GM12878 (cell line): ENCODE results near the gene BCKDHA. TPM values are rescaled to one million over a fixed set of nuclear protein-coding genes. Genes with fewer than 3 reads are reported as not detected.

ENCODE experiments used
- ATAC-seq: fragments of 200-7000 bp; cut with Tn5 transposase; 3 replicates; pipeline ENCODE4 v1.9.1; 2020; ENCODE audit warnings: mild to moderate bottlenecking, moderate library complexity
- BruUV-seq: library from RNA; stranded (reverse); fragments of 400-500 nt; replicated peaks from 2 replicates; lab custom pipeline; 2021; lab: Mats Ljungman, UMichigan
- CTCF ChIA-PET: fragments of 300-600 bp; sonication (Branson Sonifier 250); formaldehyde crosslinking; extraction: SDS; loops from one replicate; lab custom pipeline; 2021; ENCODE audit warnings: inconsistent platforms; lab: Yijun Ruan, JAX
- POLR2A ChIA-PET: fragments of 350-600 bp; formaldehyde crosslinking; extraction: SDS; loops from one replicate; lab custom pipeline; 2021; ENCODE audit warnings: inconsistent platforms; lab: Charles Lee
- RAD21 ChIA-PET: fragments of 300-600 bp; sonication (Branson Sonifier 250); formaldehyde crosslinking; loops from one replicate; lab custom pipeline; 2023; ENCODE audit warnings: antibody characterized with exemption; ENCODE audit not compliant: unreplicated experiment; lab: Charles Lee
- SMC1A ChIA-PET: fragments of 300-600 bp; sonication (Branson Sonifier 250); formaldehyde crosslinking; loops from one replicate; lab custom pipeline; 2023; ENCODE audit not compliant: unreplicated experiment, uncharacterized antibody; lab: Charles Lee
- DNase-seq: peaks from one replicate; pipeline ENCODE4 v3.0.0-alpha.2; 2011; ENCODE audit warnings: low read depth, low spot score
- FAIRE-seq: peaks from 3 replicates; lab custom pipeline; 2011; peaks lifted over from hg19 to GRCh38; lab: Jason Lieb, UNC
- H2AFZ ChIP-seq: 2 replicates; pipeline ENCODE4 v1.6.0; 2011; ENCODE audit warnings: low read depth, low read length, control low read depth; ENCODE audit not compliant: control insufficient read depth
- H3K27ac ChIP-seq: 2 replicates; pipeline ENCODE4 v1.5.1; 2011; ENCODE audit warnings: control low read depth; ENCODE audit not compliant: control insufficient read depth, insufficient read depth
- H3K27me3 ChIP-seq, 2 experiments: replicated peaks in 1 of 2; 2 replicates each; pipeline versions ENCODE4 v1.6.0 to v1.6.1; 2011; ENCODE audit warnings: low read length in 1 of 2; ENCODE audit not compliant: control insufficient read depth in 2 of 2, insufficient read depth in 2 of 2
- H3K36me3 ChIP-seq, 2 experiments: 2 replicates each; pipeline ENCODE4 v1.5.1; 2011; ENCODE audit warnings: low read length in 1 of 2; ENCODE audit not compliant: control insufficient read depth in 2 of 2, insufficient read depth in 2 of 2
- H3K4me1 ChIP-seq: 2 replicates; pipeline ENCODE4 v1.6.1; 2011; ENCODE audit warnings: mild to moderate bottlenecking, low read length, moderate library complexity, mixed read lengths; ENCODE audit not compliant: control insufficient read depth, insufficient read depth
- H3K4me2 ChIP-seq: 2 replicates; pipeline ENCODE4 v1.6.0; 2011; ENCODE audit warnings: control low read depth; ENCODE audit not compliant: control insufficient read depth, insufficient read depth
- H3K4me3 ChIP-seq: fragments of 200-600 bp; sonication (generic); 2 replicates; pipeline ENCODE4 v1.5.1; 2016
- H3K79me2 ChIP-seq: 2 replicates; pipeline ENCODE4 v1.6.0; 2011; ENCODE audit warnings: low read length; ENCODE audit not compliant: control insufficient read depth, insufficient read depth
- H3K9ac ChIP-seq: 2 replicates; pipeline ENCODE4 v1.8.0; 2011; ENCODE audit warnings: low read length, control low read depth, mixed read lengths; ENCODE audit not compliant: control insufficient read depth, insufficient read depth
- H3K9me3 ChIP-seq: replicated peaks from 3 replicates; pipeline ENCODE4 v1.5.1; 2011; ENCODE audit warnings: mild to moderate bottlenecking, low read length; ENCODE audit not compliant: control insufficient read depth, insufficient read depth
- H4K20me1 ChIP-seq: 2 replicates; pipeline ENCODE4 v1.6.0; 2011; ENCODE audit not compliant: control insufficient read depth, insufficient read depth
- MAX ChIP-seq: IDR thresholded peaks from 2 replicates; pipeline ENCODE4 v1.6.1; 2012; ENCODE audit warnings: low read depth, low read length, improper control_type of control experiment
- NR2C2 ChIP-seq: IDR thresholded peaks from 2 replicates; pipeline ENCODE4 v1.6.1; 2011; ENCODE audit warnings: borderline replicate concordance, low read depth; ENCODE audit not compliant: control insufficient read depth, insufficient read length
- NRF1 ChIP-seq: conservative IDR thresholded peaks from 2 replicates; pipeline ENCODE4 v1.6.1; 2011; ENCODE audit warnings: mild to moderate bottlenecking, low read depth, low read length, improper control_type of control experiment
- PBX3 ChIP-seq: IDR thresholded peaks from 2 replicates; pipeline ENCODE4 v1.6.1; 2011; ENCODE audit warnings: mild to moderate bottlenecking, low read depth, low read length, moderate library complexity; ENCODE audit not compliant: insufficient replicate concordance
- RELA ChIP-seq: fragments of 450-650 bp; IDR thresholded peaks from 2 replicates; pipeline ENCODE4 v1.8.0; 2014; ENCODE audit warnings: borderline replicate concordance; ENCODE audit not compliant: partially characterized antibody
- RELB ChIP-seq: fragments of 450-650 bp; IDR thresholded peaks from 2 replicates; pipeline ENCODE4 v1.6.1; 2017; ENCODE audit warnings: low read depth, mild to moderate bottlenecking, moderate library complexity
- SMC3 ChIP-seq: IDR thresholded peaks from 2 replicates; pipeline ENCODE4 v1.6.1; 2011; ENCODE audit warnings: low read length, improper control_type of control experiment, borderline replicate concordance
- SUPT20H ChIP-seq: IDR thresholded peaks from 2 replicates; pipeline ENCODE4 v1.6.1; 2011; ENCODE audit warnings: low read depth, mild to moderate bottlenecking, low read length, moderate library complexity, borderline replicate concordance; ENCODE audit not compliant: control insufficient read depth
- SUZ12 ChIP-seq: fragments of 200-600 bp; sonication (generic); IDR thresholded peaks from one replicate; pipeline ENCODE4 v1.6.1; 2018; ENCODE audit warnings: antibody characterized with exemption, mild to moderate bottlenecking; ENCODE audit not compliant: unreplicated experiment
- TCF12 ChIP-seq: IDR thresholded peaks from 2 replicates; pipeline ENCODE4 v1.6.1; 2011; ENCODE audit warnings: low read depth, mild to moderate bottlenecking, low read length
- ZBED1 ChIP-seq: IDR thresholded peaks from 2 replicates; pipeline ENCODE4 v1.6.1; 2016; ENCODE audit warnings: borderline replicate concordance
- ZNF384 ChIP-seq: IDR thresholded peaks from 2 replicates; pipeline ENCODE4 v1.6.1; 2012; ENCODE audit warnings: low read depth, mild to moderate bottlenecking, low read length, improper control_type of control experiment, borderline replicate concordance
- ZNF687 ChIP-seq: fragments of 450-650 bp; IDR thresholded peaks from 2 replicates; pipeline ENCODE4 v1.6.1; 2017; ENCODE audit warnings: mild to moderate bottlenecking, moderate library complexity
- WGBS: methylation state at CpG from one replicate; pipeline ENCODE4 v1.1.6; 2016; ENCODE audit warnings: low lambda C conversion rate; ENCODE audit not compliant: insufficient replicate concordance, insufficient coverage; ENCODE audit errors: missing lambda C conversion rate; 5-methylcytosine and 5-hydroxymethylcytosine counted together
- in situ Hi-C: fragments of 300-500 bp; cut with MboI; formaldehyde crosslinking; loops from 9 replicates; pipeline ENCODE4 v1.14.3; 2018; ENCODE audit warnings: mixed read lengths
- intact Hi-C: fragments of 100-400 bp; cut with micrococcal nuclease; formaldehyde crosslinking; loops from one replicate; pipeline ENCODE4 v1.14.2; 2022; ENCODE audit not compliant: unreplicated experiment
- polyA plus RNA-seq, 11 experiments: library from polyadenylated mRNA; depleted of rRNA in 4 of 11; unstranded in 6 of 11; stranded (reverse) in 5 of 11; fragments of >200 nt; fragmentation: Nextera tagmentation in 4 of 11; fragmentation: Illumina TruSeq in 1 of 11; extraction: Ambion mirVana in 4 of 11; extraction: Trizol in 1 of 11; gene quantifications; 1 replicate in 1 of 11; 2 replicates in 10 of 11; pipeline versions ENCODE4 v1.2.1 to v1.2.3, GENCODE V29; 2011 to 2016; ENCODE audit warnings: inconsistent platforms in 2 of 11, missing spikeins in 2 of 11, low read depth in 1 of 11
- total RNA-seq, 4 experiments: library from RNA; depleted of rRNA in 3 of 4; stranded (reverse); fragments of >200 nt in 3 of 4; fragmentation: Illumina TruSeq in 1 of 4; extraction: Trizol in 1 of 4; gene quantifications; 2 replicates each; pipeline versions ENCODE4 v1.2.1 to v1.2.3, GENCODE V29; 2013 to 2021

BCKDHA gene
- total and polyA plus RNA-seq, 10 of the 15 experiments (the other 5 are each of a cell fraction or from before 2014, with no cell fraction given), result 9.9 to 107 (median 46.4) TPM

- Histone ChIP-seq H4K20me1 (no peaks in the 10 kb centered on the region), H3K27me3 (no peaks in the 10 kb centered on the region), H3K9me3 (no peaks in the 10 kb centered on the region), H3K4me1 (peaks cover 18% of the 10 kb centered on the region), H3K4me2 (no peak overlapping the region), H3K36me3 (peaks cover 0 to 4% of the 10 kb centered on the region in 2 experiments; a peak in 3 of 4 replicates), H2AFZ (no peak overlapping the region), H3K4me3 (no peak overlapping the region), H3K79me2 (peaks cover 5% of the 10 kb centered on the region), H3K27ac (no peak overlapping the region), H3K9ac (no peak overlapping the region)
- ChIA-PET RAD21 (no interaction called here), POLR2A (no interaction called here), SMC1A (no interaction called here), CTCF (interaction anchor here (0.8 kb wide), 1 partner anchor 49 kb away, joined by 4 read pairs; the partner anchor contains the start of gene B9D2)
- ATAC-seq (no peak), DNase-seq (no peak), FAIRE-seq (no peak)
- in situ Hi-C loops, result no loop called here
- intact Hi-C loops, result no loop called here
- 88% methylated on average over 5 of the region's 5 CpGs for WGBS
- no TSS peak for BruUV-seq
- TF ChIP-seq NRF1 (no peak), TCF12 (no peak), SUZ12 (no peak), PBX3 (no peak), ZNF687 (no peak), ZNF384 (no peak), MAX (no peak), RELB (no peak), ZBED1 (no peak), RELA (no peak), NR2C2 (no peak), SMC3 (no peak), SUPT20H (no peak)
Measured at GRCh38 chr19:41412953-41413352, 15.3 kb downstream of the BCKDHA start.
